ENCODE data around the gene DOHH. TPM values are rescaled to one million over a fixed set of nuclear protein-coding genes. Genes with fewer than 3 reads are reported as not detected.
A peak's percentile ranks its signal among the peaks of the same experiment; 100 is the strongest.

Gene DOHH
- total and polyA plus RNA-seq, 9 of the 15 experiments (the other 6 are each of a cell fraction or from before 2014, with no cell fraction given), result 0.14 to 47.2 (median 5.1) TPM

DNA sequence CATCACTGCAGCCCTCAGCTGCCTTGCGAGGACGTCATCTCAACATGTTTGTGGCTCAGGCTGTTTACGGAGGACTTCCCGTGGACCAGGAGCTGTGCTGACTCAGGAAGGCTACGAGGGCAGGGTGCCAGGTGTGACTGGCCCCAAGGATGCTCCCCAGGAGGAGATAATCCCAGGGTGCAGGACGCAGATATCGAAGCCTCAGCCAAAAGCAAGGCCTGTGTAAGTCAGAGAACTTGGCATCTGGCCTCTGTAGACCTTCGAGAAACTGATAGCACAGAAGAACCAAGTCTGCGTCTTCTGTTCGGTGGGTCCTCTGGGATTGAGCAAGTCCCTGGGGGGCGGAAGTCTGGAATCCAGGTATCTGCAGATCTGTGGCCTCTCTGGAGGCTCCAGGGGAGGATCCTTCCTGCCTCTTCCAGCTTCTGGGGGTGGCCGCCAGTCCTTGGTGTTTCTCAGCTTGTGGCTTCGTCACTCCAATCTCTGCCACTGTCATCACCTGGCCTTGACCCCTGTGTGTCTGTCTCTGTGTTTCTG lies 2.6 kb upstream of the DOHH start (continued):
- TF ChIP-seq HBP1 (CRISPR knock-in tag; IDR thresholded peaks at IDR 0.05), result no peak
- TF ChIP-seq POLR2G (IDR thresholded peaks at IDR 0.05; ENCODE audit: low read depth, low read length), result no peak
- peak; percentile 44; the same call in 1 of the 2 replicates for TF ChIP-seq ATF7 (IDR thresholded peaks at IDR 0.05)
- TF ChIP-seq ZEB2 (IDR thresholded peaks at IDR 0.05), result peak; percentile 93
- TF ChIP-seq, protein P1, sequence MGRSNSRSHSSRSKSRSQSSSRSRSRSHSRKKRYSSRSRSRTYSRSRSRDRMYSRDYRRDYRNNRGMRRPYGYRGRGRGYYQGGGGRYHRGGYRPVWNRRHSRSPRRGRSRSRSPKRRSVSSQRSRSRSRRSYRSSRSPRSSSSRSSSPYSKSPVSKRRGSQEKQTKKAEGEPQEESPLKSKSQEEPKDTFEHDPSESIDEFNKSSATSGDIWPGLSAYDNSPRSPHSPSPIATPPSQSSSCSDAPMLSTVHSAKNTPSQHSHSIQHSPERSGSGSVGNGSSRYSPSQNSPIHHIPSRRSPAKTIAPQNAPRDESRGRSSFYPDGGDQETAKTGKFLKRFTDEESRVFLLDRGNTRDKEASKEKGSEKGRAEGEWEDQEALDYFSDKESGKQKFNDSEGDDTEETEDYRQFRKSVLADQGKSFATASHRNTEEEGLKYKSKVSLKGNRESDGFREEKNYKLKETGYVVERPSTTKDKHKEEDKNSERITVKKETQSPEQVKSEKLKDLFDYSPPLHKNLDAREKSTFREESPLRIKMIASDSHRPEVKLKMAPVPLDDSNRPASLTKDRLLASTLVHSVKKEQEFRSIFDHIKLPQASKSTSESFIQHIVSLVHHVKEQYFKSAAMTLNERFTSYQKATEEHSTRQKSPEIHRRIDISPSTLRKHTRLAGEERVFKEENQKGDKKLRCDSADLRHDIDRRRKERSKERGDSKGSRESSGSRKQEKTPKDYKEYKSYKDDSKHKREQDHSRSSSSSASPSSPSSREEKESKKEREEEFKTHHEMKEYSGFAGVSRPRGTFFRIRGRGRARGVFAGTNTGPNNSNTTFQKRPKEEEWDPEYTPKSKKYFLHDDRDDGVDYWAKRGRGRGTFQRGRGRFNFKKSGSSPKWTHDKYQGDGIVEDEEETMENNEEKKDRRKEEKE (IDR thresholded peaks at IDR 0.05; ENCODE audit: borderline replicate concordance in 1 of 2, control insufficient read depth in 1 of 2, low read depth in 2 of 2, low read length in 1 of 2), result no peak
- peak; percentile 87 for TF ChIP-seq CREM (IDR thresholded peaks at IDR 0.05; ENCODE audit: low read depth)
- peak; percentile 64; the same call in 1 of the 2 replicates for TF ChIP-seq MECOM (CRISPR knock-in tag; IDR thresholded peaks at IDR 0.05)
- peak in 1 of 2 experiments; percentile 60; a peak in 2 of 4 replicates for TF ChIP-seq FOXK2 (conservative IDR thresholded peaks at IDR 0.05 in 1 of 2, IDR thresholded peaks at IDR 0.05 in 1 of 2; ENCODE audit: low read depth in 2 of 2)
- TF ChIP-seq TOE1 (IDR thresholded peaks at IDR 0.05; ENCODE audit: borderline replicate concordance), result no peak
- no peak for TF ChIP-seq TOE1 (CRISPR knock-in tag; IDR thresholded peaks at IDR 0.05; ENCODE audit: borderline replicate concordance, low read depth)
- TF ChIP-seq ZNF395 (CRISPR knock-in tag; IDR thresholded peaks at IDR 0.05), result peak; percentile 29; the same call in 1 of the 2 replicates
- TF ChIP-seq MAFG (tag; conservative IDR thresholded peaks at IDR 0.05), result 0 out of 2 replicates have a peak, but pooled peaks have one; percentile 29
- TF ChIP-seq ZKSCAN1 (IDR thresholded peaks at IDR 0.05; ENCODE audit: low read depth, low read length), result no peak
- TF ChIP-seq MTA3 (IDR thresholded peaks at IDR 0.05; ENCODE audit: borderline replicate concordance), result 0 out of 2 replicates have a peak, but pooled peaks have one; percentile 11
- TF ChIP-seq CBFA2T2 (conservative IDR thresholded peaks at IDR 0.05), result peak; percentile 82
- peak; percentile 62 for TF ChIP-seq HDAC2 (IDR thresholded peaks at IDR 0.05)
- TF ChIP-seq KDM1A (IDR thresholded peaks at IDR 0.05), result peak; percentile 81 to 82
- no peak for TF ChIP-seq TCF7L2 (IDR thresholded peaks at IDR 0.05; ENCODE audit: low read depth, low read length)
- no peak for TF ChIP-seq THAP7 (CRISPR knock-in tag; IDR thresholded peaks at IDR 0.05)
- TF ChIP-seq ZNF589 (CRISPR knock-in tag; IDR thresholded peaks at IDR 0.05; ENCODE audit: low read depth), result no peak
- no peak for TF ChIP-seq ASH1L (IDR thresholded peaks at IDR 0.05; ENCODE audit: borderline replicate concordance, low read depth, partially characterized antibody)
